ENCODE data around the gene MYO9B.

DNA sequence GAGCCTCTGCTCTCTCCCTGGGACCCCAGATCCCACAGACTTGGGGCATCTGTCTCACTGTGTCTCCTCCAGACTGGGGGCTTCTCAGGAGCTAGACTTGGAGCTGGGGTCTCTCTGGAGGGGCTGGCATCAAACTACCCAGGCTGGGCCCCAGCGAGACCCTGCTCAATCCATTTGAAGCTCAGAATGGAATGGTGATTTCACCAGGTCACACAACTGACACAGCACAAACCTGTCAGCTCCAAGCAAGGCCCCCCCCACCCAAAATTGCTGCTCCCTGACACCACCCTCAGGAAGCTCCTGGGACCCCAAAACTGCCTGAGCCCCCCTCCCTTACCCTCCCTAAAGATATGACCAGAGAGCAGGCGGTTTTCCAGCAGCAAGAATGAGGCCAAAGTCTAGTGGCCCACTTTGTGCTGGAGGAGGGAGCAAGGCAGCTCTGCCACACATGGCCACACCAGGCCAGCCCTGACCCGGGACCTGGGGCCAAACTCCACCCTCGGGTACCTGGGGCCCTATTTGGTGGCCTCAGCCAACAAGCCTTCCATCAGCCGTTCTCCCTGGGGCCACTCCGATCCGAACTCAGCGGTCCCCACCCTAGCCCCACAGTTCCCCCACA lies 167.7 kb downstream of the MYO9B start:
- TF ChIP-seq EZH2 (IDR thresholded peaks at IDR 0.05; ENCODE audit: borderline replicate concordance, low read length), result no peak
- no peak for TF ChIP-seq CTCF (IDR thresholded peaks at IDR 0.05; ENCODE audit: low read length)
